Esophagus muscularis mucosa (tissue), 3 donors: Measurements from ENCODE around the gene MMP12.

Source experiments
- CTCF ChIP-seq, 3 experiments: fragments of 200-600 bp in 2 of 3; fragments of 450-650 bp in 1 of 3; sonication (generic) in 2 of 3; IDR thresholded peaks; one replicate each; pipeline ENCODE4 v1.5.1; 2017 to 2019; ENCODE audit warnings: antibody characterized with exemption in 3 of 3, mild to moderate bottlenecking in 2 of 3, moderate library complexity in 1 of 3
- EP300 ChIP-seq: sonication (generic); formaldehyde crosslinking; IDR thresholded peaks from one replicate; pipeline ENCODE4 v1.6.1; 2017; ENCODE audit warnings: antibody characterized with exemption

- TF ChIP-seq CTCF (IDR thresholded peaks at IDR 0.05) (no peak), EP300 (no peak)
Measured at GRCh38 chr11:102853055-102853454, 21.7 kb downstream of the MMP12 start.
